GM10266 (cell line): ENCODE results near the gene OSBPL5.

Experiments
- DNase-seq: peaks from one replicate; pipeline ENCODE4 v3.0.0; 2012; ENCODE audit errors: extremely low spot score
- CTCF ChIP-seq: IDR thresholded peaks from 2 replicates; pipeline ENCODE4 v1.5.1; 2012; ENCODE audit warnings: mild to moderate bottlenecking, low read depth; ENCODE audit not compliant: control insufficient read depth, insufficient read depth; ENCODE audit errors: missing control alignments

The OSBPL5 gene

GRCh38 chr11:3153291-3153861 is 11.7 kb downstream of the OSBPL5 start:
- DNase-seq: no peak
- TF ChIP-seq CTCF: no peak

GRCh38 chr11:3152471-3153110 is 12.5 kb downstream of the OSBPL5 start:
- no peak for DNase-seq
- TF ChIP-seq CTCF: no peak

- DNase-seq: no peak
- no peak for TF ChIP-seq CTCF
Observed at GRCh38 chr11:3150726-3151125, 14.4 kb downstream of the OSBPL5 start.

GRCh38 chr11:3149852-3150188 is 15.3 kb downstream of the OSBPL5 start:
- no peak for DNase-seq
- TF ChIP-seq CTCF: no peak

- no peak for DNase-seq
- TF ChIP-seq CTCF: no peak
Observed at GRCh38 chr11:3148990-3149851, 15.9 kb downstream of the OSBPL5 start.

- no peak for TF ChIP-seq CTCF
- DNase-seq: no peak
Observed at GRCh38 chr11:3148255-3148989, 16.7 kb downstream of the OSBPL5 start.
